Coronary artery (tissue), 2 donors: ENCODE results near the gene SLC17A1.

Source experiments
- DNase-seq: peaks from one replicate; pipeline ENCODE4 v3.0.0-alpha.2; 2017; ENCODE audit warnings: low spot score
- H3K27ac ChIP-seq, 2 donors: fragments of 200-600 bp; sonication (generic); one replicate each; pipeline ENCODE4 v1.5.1; 2016 to 2019
- H3K4me3 ChIP-seq: fragments of 200-600 bp; sonication (generic); 2 replicates; pipeline ENCODE4 v1.5.1; 2016; ENCODE audit warnings: mild to moderate bottlenecking, moderate library complexity
- TF ChIP-seq, protein P1 (sequence below): fragments of 200-600 bp; sonication (generic); IDR thresholded peaks from one replicate; pipeline ENCODE4 v1.5.1; 2019; ENCODE audit warnings: antibody characterized with exemption

The SLC17A1 gene

DNA sequence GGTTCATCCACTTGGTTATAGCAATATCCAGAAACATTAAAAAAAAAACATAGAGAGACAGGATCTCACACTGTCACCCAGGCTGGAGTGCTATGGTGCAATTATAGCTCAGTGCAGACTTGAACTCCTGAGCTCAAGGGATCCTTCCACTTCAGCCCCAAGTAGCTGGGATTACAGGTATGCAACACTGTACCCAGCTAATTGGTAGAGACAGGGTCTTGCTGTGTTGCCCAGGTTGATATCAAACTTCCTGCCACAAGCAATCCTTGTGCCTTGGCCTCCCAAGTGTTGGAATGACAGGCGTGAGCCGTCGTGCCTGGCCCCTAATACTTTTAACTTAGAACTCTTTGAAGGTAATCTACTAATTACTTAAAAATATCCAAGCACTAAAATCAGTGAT is 818 bp upstream of the SLC17A1 start:
- no peak for DNase-seq
- TF ChIP-seq, protein P1, sequence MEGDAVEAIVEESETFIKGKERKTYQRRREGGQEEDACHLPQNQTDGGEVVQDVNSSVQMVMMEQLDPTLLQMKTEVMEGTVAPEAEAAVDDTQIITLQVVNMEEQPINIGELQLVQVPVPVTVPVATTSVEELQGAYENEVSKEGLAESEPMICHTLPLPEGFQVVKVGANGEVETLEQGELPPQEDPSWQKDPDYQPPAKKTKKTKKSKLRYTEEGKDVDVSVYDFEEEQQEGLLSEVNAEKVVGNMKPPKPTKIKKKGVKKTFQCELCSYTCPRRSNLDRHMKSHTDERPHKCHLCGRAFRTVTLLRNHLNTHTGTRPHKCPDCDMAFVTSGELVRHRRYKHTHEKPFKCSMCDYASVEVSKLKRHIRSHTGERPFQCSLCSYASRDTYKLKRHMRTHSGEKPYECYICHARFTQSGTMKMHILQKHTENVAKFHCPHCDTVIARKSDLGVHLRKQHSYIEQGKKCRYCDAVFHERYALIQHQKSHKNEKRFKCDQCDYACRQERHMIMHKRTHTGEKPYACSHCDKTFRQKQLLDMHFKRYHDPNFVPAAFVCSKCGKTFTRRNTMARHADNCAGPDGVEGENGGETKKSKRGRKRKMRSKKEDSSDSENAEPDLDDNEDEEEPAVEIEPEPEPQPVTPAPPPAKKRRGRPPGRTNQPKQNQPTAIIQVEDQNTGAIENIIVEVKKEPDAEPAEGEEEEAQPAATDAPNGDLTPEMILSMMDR, result no peak
- H3K27ac ChIP-seq, result no peak overlapping the region
- H3K4me3 ChIP-seq, result no peak overlapping the region

DNA sequence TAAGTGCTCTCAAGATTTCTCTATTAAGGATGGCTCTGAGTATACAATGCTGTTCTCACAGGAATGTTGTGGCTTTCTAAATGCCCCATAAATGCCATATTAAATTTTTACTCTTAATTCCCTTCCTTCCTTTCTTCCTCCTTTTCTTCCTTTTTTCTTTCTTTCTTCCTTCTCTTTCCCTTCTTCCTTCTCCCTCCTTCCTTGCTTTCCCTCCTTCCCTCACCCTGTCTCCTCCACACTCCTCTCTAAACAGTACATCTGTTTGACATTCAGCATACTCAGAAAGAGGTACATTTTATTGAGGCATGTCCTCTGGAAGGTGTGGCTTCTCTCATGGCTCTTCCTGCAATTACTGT is 433 bp upstream of the SLC17A1 start:
- no peak overlapping the region for H3K4me3 ChIP-seq
- no peak overlapping the region for H3K27ac ChIP-seq
- TF ChIP-seq, protein P1, result no peak
- no peak for DNase-seq

DNA sequence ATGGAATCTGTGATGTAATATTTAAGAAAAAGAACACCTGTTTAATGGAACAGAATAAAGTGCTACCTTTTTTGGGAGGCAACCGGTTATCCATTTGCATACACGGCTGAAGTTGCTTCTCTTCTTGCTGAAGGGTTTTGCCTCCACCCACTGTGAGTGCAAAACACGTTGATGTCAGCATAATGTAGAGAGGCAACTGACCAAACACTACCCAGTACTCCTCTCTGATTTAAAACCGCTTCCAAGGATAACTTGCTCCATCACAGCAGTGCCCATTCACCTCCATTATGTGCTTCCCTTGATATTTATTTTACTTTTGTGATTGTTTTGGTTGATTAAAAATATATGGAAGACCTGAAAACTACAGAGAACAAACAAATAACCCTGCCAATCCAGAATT is 1.4 kb downstream of the SLC17A1 start:
- Histone ChIP-seq H3K27ac (no peak overlapping the region), H3K4me3 (no peak overlapping the region)
- TF ChIP-seq, protein P1, result no peak
- DNase-seq, result no peak

DNA sequence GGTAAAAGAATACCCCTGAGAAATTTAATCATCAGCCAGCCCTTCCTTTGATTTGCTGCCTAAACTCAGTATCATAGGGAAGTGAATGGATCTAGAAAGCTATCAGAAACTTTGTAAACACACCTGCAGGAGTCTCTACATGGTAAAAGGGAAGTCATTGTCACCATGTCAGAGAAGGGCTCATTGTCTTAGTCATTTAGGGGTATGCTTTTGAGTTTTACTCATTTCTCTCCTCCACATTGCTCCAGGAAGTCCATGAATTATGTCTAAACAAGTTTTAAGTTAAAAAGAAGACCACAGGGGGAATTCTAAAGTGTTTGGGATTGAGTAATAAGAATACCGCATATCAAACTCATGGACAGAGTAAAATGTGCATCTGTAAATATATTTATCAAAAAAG is 2.5 kb downstream of the SLC17A1 start:
- no peak for DNase-seq
- H3K27ac ChIP-seq, result no peak overlapping the region
- TF ChIP-seq, protein P1, result no peak
- no peak overlapping the region for H3K4me3 ChIP-seq

DNA sequence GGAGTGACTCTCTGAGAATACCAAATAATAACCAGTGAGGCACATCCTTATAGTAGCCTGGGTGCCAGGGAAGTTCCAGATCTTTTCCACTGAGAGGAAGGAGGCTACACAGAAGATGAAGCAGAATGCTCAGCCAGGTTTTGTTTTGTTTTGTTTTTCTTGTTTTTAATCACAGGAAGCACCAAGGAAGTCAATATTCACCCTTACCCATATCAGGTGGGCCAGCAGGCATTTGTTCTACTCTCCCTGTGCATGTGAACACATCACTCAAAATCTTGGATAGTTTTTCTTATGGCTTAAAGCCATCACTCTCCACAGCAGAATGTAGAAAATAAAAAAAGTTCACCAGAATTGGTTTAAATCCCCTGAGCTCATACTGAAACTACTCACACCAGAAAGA is 10.5 kb downstream of the SLC17A1 start:
- TF ChIP-seq, protein P1, result no peak
- no peak overlapping the region for H3K27ac ChIP-seq
- H3K4me3 ChIP-seq, result no peak overlapping the region
- no peak for DNase-seq

DNA sequence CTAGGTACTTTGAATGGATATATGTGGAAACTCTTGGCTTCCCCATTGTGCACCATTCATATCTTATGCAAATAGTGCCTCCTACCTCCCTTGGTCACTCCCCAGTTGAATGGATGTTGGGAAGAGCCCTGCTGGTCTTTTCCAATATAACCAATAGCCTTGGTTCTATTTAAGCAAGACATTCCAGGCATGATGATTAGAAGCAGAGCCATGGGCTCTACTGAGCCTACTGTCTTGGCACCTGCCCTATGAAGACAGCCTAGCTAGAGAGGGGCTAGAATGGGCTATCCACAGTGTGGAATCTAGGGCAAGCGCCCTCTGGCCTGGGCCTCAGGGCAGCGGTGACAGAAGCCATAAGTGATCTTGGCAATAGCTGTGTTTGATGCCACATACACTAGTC is 15.6 kb downstream of the SLC17A1 start:
- no peak for DNase-seq
- TF ChIP-seq, protein P1, result no peak
- no peak overlapping the region for H3K27ac ChIP-seq
- H3K4me3 ChIP-seq, result no peak overlapping the region

DNA sequence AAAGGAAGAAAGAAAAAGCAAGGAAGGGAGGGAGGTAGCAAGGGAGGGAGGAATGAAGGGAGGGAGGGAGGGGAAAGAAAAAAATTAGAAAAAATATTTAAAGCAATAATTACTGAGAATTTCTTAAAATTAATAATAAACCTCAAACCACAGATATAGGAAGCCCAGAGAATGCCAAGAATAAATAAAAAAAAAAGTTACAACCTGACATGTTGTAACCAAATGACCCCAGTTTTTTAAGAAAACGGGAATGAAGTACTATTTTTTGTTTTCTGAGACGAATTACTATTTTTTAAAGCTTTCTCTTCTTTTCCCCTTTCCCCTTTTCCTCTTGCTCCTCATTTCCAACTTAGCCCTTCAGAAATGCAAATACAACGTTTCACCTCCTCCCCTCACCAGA is 16.7 kb downstream of the SLC17A1 start:
- Histone ChIP-seq H3K4me3 (no peak overlapping the region), H3K27ac (no peak overlapping the region)
- TF ChIP-seq, protein P1, result no peak
- no peak for DNase-seq
